ENCODE results near the gene ZNF764. TPM values are rescaled to one million over a fixed set of nuclear protein-coding genes. Genes with fewer than 3 reads are reported as not detected.

The ZNF764 gene
- polyA plus RNA-seq, 3 donors, result 0.94 to 4.6 (median 1.0) TPM

DNA sequence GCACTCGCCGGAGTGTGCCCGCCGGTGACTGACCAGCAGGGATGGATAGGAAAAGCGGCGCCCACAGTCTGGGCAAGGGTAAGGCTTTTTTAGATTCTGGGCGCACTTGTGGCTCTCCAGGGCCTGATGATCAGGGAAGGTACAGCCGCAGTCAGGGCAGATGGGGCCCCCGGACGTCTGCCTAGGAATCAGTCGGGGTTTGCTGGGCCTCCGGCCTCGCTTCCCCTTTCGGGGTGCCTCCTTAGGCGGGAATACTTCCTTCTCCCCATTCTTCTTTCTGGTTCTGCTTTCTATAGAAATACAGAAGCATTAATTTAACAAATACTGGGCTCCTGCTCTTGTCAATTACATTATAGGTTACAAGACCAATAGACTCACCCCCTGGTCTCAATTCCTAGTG is 47.0 kb upstream of the ZNF764 start:
- H3K4me3 Mint-ChIP-seq, result peak overlapping the region; percentile 20 to 69
- TF ChIP-seq, protein P1, sequence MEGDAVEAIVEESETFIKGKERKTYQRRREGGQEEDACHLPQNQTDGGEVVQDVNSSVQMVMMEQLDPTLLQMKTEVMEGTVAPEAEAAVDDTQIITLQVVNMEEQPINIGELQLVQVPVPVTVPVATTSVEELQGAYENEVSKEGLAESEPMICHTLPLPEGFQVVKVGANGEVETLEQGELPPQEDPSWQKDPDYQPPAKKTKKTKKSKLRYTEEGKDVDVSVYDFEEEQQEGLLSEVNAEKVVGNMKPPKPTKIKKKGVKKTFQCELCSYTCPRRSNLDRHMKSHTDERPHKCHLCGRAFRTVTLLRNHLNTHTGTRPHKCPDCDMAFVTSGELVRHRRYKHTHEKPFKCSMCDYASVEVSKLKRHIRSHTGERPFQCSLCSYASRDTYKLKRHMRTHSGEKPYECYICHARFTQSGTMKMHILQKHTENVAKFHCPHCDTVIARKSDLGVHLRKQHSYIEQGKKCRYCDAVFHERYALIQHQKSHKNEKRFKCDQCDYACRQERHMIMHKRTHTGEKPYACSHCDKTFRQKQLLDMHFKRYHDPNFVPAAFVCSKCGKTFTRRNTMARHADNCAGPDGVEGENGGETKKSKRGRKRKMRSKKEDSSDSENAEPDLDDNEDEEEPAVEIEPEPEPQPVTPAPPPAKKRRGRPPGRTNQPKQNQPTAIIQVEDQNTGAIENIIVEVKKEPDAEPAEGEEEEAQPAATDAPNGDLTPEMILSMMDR (IDR thresholded peaks at IDR 0.05), result no peak
- no peaks in the 10 kb centered on the region for H3K9me3 Mint-ChIP-seq
- Histone ChIP-seq H3K4me1 (ENCODE audit: control insufficient read depth in 1 of 2, insufficient read depth in 2 of 2, low read length in 2 of 2) (peaks cover 66 to 68% of the 10 kb centered on the region in 2 donors), H4K20me1 (ENCODE audit: insufficient read depth, low read length) (peaks cover 8% of the 10 kb centered on the region), H3K4me3 (replicated peaks in 1 of 3; ENCODE audit: low read depth in 2 of 3, low read length in 3 of 3) (peak overlapping the region in 1 of 3 experiments; percentile 60), H2AFZ (ENCODE audit: insufficient read depth, low read depth, low read length, poor library complexity, severe bottlenecking) (no peak overlapping the region), H3K27me3 (ENCODE audit: control insufficient read depth in 2 of 2, insufficient read depth in 2 of 2, low read length in 2 of 2) (no peaks in the 10 kb centered on the region), H3K27ac (ENCODE audit: low read depth in 1 of 2, low read length in 2 of 2) (peak overlapping the region; percentile 47 to 66), H3K36me3 (replicated peaks in 1 of 2; ENCODE audit: control insufficient read depth in 1 of 2, insufficient read depth in 2 of 2, low read length in 2 of 2) (peaks cover 19 to 30% of the 10 kb centered on the region in 2 donors), H3K4me2 (replicated peaks; ENCODE audit: extremely low read depth, low read length, poor library complexity, severe bottlenecking) (peak overlapping the region; percentile 69), H3K9me3 (replicated peaks in 1 of 2; ENCODE audit: control insufficient read depth in 1 of 2, insufficient read depth in 1 of 2, low read length in 2 of 2) (no peaks in the 10 kb centered on the region), H3K9ac (ENCODE audit: insufficient read depth, low read length, poor library complexity, severe bottlenecking) (peak overlapping the region; percentile 22), H3K79me2 (ENCODE audit: insufficient read depth, low read length) (peaks cover 57% of the 10 kb centered on the region)
- intact Hi-C loops (cut with micrococcal nuclease), result loop anchor here in 1 of 2 donors (5.0 kb wide), 1 partner anchor 78 kb away; the partner anchor contains the start of gene ZNF768
- peak overlapping the region in 6 of 7 donors; percentile 75 to 90 (median 78) for H3K27ac Mint-ChIP-seq
- DNase-seq, result peak; percentile 53 to 79 (median 66)
- H3K4me1 Mint-ChIP-seq, result peaks cover 67% of the 10 kb centered on the region
- WGBS (ENCODE audit: insufficient coverage), result 12% methylated on average over 15 of the region's 15 CpGs
- H3K27me3 Mint-ChIP-seq (ENCODE audit: low read depth in 3 of 3), result peaks cover 0 to 2% (median 0%) of the 10 kb centered on the region in 3 donors
- H3K36me3 Mint-ChIP-seq, result peaks cover 30 to 48% of the 10 kb centered on the region in 2 donors

DNA sequence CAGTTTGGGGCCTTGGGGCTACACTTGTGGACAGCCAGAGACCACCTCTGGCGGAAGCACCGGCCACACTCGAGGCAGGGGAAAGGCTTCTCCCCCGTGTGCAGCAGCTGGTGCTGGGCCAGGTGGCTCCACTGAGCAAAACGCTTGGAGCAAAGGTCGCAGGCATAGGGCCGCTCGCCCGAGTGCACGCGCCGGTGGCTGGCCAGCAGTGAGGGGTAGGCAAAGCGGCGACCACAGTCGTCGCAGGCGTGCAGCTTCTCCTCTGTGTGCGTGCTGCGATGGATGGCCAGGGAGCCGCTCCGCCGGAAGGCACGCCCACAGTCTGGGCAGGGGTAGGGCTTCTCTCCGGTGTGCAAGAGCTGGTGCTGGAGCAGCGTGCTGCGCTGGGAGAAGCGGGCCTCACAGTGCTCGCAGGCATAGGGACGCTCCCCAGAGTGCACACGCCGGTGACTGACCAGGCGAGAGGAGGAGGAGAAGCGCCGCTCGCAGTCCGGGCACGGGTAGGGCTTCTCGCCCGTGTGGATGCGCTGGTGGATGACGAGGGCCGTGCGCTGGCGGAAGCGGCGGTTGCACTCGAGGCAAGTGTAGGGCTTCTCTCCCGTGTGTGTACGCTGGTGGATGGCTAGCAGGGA is 46.3 kb upstream of the ZNF764 start:
- TF ChIP-seq, protein P1 (IDR thresholded peaks at IDR 0.05), result no peak
- H3K4me2 ChIP-seq (replicated peaks; ENCODE audit: extremely low read depth, low read length, poor library complexity, severe bottlenecking), result peak overlapping the region; percentile 69
- peak overlapping the region in 1 of 3 experiments; percentile 60 for H3K4me3 ChIP-seq (replicated peaks in 1 of 3; ENCODE audit: low read depth in 2 of 3, low read length in 3 of 3)
- H3K9ac ChIP-seq (ENCODE audit: insufficient read depth, low read length, poor library complexity, severe bottlenecking), result peak overlapping the region; percentile 22
- H4K20me1 ChIP-seq (ENCODE audit: insufficient read depth, low read length), result peaks cover 8% of the 10 kb centered on the region
- Mint-ChIP-seq H3K27ac (peak overlapping the region in 6 of 7 donors; percentile 45 to 90 (median 78)), H3K9me3 (no peaks in the 10 kb centered on the region), H3K4me3 (peak overlapping the region; percentile 39 to 69), H3K4me1 (peaks cover 66% of the 10 kb centered on the region), H3K36me3 (peaks cover 30 to 48% of the 10 kb centered on the region in 2 donors), H3K27me3 (ENCODE audit: low read depth in 3 of 3) (peaks cover 0 to 2% (median 0%) of the 10 kb centered on the region in 3 donors)
- H3K9me3 ChIP-seq (replicated peaks in 1 of 2; ENCODE audit: control insufficient read depth in 1 of 2, insufficient read depth in 1 of 2, low read length in 2 of 2), result no peaks in the 10 kb centered on the region
- DNase-seq, result no peak
- intact Hi-C loops (cut with micrococcal nuclease), result no loop called here
- WGBS (ENCODE audit: insufficient coverage), result 94% methylated on average over 44 of the region's 49 CpGs
- peaks cover 63 to 66% of the 10 kb centered on the region in 2 donors for H3K4me1 ChIP-seq (ENCODE audit: control insufficient read depth in 1 of 2, insufficient read depth in 2 of 2, low read length in 2 of 2)
- peak overlapping the region in 1 of 2 donors; percentile 47 for H3K27ac ChIP-seq (ENCODE audit: low read depth in 1 of 2, low read length in 2 of 2)
- H3K36me3 ChIP-seq (replicated peaks in 1 of 2; ENCODE audit: control insufficient read depth in 1 of 2, insufficient read depth in 2 of 2, low read length in 2 of 2), result peaks cover 19 to 30% of the 10 kb centered on the region in 2 donors
- H2AFZ ChIP-seq (ENCODE audit: insufficient read depth, low read depth, low read length, poor library complexity, severe bottlenecking), result no peak overlapping the region
- no peaks in the 10 kb centered on the region for H3K27me3 ChIP-seq (ENCODE audit: control insufficient read depth in 2 of 2, insufficient read depth in 2 of 2, low read length in 2 of 2)
- H3K79me2 ChIP-seq (ENCODE audit: insufficient read depth, low read length), result peaks cover 51% of the 10 kb centered on the region

All from CD14-positive monocyte (primary cell).